SK-N-MC (cell line): ENCODE measurements around the gene TTBK1.

Experiments used
- DNase-seq: peaks from one replicate; pipeline ENCODE4 v3.0.0-alpha.2; 2011; ENCODE audit warnings: low read depth, low spot score
- H3K27ac ChIP-seq: fragments of 200-600 bp; sonication (generic); 2 replicates; pipeline ENCODE4 v1.5.1; 2016; ENCODE audit warnings: mixed run types
- H3K36me3 ChIP-seq: fragments of 200-600 bp; sonication (generic); 2 replicates; pipeline ENCODE4 v1.6.1; 2017; ENCODE audit warnings: antibody characterized with exemption, low read length, mixed read lengths; ENCODE audit not compliant: insufficient read depth
- H3K4me3 ChIP-seq: fragments of 200-600 bp; sonication (generic); 2 replicates; pipeline ENCODE4 v1.5.1; 2016
- H3K9ac ChIP-seq: fragments of 200-600 bp; sonication (generic); 2 replicates; pipeline ENCODE4 v1.8.0; 2017; ENCODE audit warnings: mixed run types, mixed read lengths; ENCODE audit not compliant: insufficient read length
- H3K9me3 ChIP-seq: fragments of 200-600 bp; sonication (generic); 2 replicates; pipeline ENCODE4 v1.6.1; 2017; ENCODE audit warnings: low read depth, mild to moderate bottlenecking, antibody characterized with exemption, low read length, moderate library complexity, mixed read lengths
- EZH2 ChIP-seq: fragments of 200-600 bp; sonication (generic); IDR thresholded peaks from one replicate; pipeline ENCODE4 v1.6.1; 2017; ENCODE audit warnings: antibody characterized with exemption
- FOXP2 ChIP-seq: optimal IDR thresholded peaks from 2 replicates; pipeline ENCODE3; 2011; ENCODE audit warnings: mild to moderate bottlenecking, moderate library complexity; ENCODE audit not compliant: insufficient read depth; ENCODE audit errors: extremely low read length, control extremely low read depth
- POLR2AphosphoS5 ChIP-seq: IDR thresholded peaks from 2 replicates; pipeline ENCODE4 v1.6.1; 2012; ENCODE audit warnings: mild to moderate bottlenecking, low read depth, low read length, borderline replicate concordance

TTBK1 gene

DNA sequence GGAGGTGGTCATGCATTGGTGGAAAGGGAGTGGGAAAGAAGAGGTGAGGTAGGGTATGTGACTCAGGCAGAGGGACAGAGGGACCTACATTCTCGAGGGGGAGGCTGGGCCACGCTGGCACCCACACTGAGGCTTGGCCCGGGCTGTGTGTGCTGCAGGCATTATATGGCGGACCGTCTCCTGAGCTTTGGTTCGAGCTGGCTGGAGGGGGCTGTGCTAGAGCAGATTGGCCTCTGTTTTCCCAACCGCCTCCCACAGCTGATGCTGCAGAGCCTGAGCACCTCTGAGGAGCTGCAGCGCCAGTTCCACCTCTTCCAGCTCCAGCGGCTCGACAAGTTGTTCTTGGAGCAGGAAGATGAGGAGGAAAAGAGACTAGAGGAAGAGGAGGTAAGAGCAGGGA is 37.4 kb upstream of the TTBK1 start:
- TF ChIP-seq EZH2 (no peak), POLR2AphosphoS5 (no peak), FOXP2 (no peak)
- Histone ChIP-seq H3K4me3 (no peak overlapping the region), H3K9ac (no peak overlapping the region), H3K36me3 (no peaks in the 10 kb centered on the region), H3K27ac (no peak overlapping the region), H3K9me3 (no peaks in the 10 kb centered on the region)
- no peak for DNase-seq

GRCh38 chr6:43207286-43207685 is 36.0 kb upstream of the TTBK1 start:
- no peaks in the 10 kb centered on the region for H3K9me3 ChIP-seq
- no peak overlapping the region for H3K9ac ChIP-seq
- no peaks in the 10 kb centered on the region for H3K36me3 ChIP-seq
- no peak overlapping the region for H3K4me3 ChIP-seq
- TF ChIP-seq EZH2 (no peak), FOXP2 (no peak)
- H3K27ac ChIP-seq = no peak overlapping the region
- DNase-seq = no peak

DNA sequence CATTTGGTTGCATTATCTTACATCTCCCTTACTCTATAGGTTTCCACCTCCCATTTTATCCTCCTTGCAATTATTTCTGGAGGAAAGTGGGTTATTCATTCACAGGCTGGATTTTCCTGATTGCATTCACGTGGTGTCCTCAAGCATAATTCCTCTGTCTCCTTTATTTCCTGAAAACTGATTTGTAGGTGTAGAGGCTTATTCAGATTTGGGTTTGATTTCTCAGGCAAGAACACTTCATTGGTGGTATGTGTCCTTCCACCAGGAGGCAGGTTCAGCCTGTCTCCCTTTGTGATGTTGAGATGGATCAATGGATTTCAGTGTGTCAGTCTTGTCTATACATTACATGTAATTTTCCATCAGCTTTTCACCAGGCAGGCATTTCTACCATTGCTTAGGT is 31.3 kb upstream of the TTBK1 start:
- TF ChIP-seq POLR2AphosphoS5 (no peak), EZH2 (no peak), FOXP2 (no peak)
- Histone ChIP-seq H3K9ac (no peak overlapping the region), H3K4me3 (no peak overlapping the region), H3K27ac (no peak overlapping the region), H3K36me3 (no peaks in the 10 kb centered on the region), H3K9me3 (no peaks in the 10 kb centered on the region)
- DNase-seq = no peak

DNA sequence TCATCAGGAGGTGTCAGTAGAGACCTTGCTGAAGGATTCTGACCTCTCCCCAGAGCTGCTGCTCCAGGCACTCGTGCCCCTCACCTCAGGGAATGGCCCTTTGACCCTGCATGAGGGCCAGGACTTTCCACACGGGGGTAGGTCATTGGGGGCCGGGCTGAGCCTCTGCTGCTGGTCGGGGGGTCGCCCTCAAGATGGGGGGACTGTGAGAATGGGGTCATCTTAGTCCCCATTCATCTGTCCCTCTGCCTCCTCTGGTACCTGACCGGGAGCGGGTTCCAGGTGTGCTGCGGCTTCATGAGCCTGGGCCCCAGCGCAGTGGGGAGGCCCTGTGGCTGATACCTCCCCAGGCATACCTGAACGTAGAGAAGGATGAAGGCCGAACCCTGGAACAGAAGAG is 29.9 kb upstream of the TTBK1 start:
- TF ChIP-seq POLR2AphosphoS5 (no peak), EZH2 (no peak), FOXP2 (no peak)
- no peaks in the 10 kb centered on the region for H3K36me3 ChIP-seq
- DNase-seq = no peak
- H3K9me3 ChIP-seq = no peaks in the 10 kb centered on the region
- no peak overlapping the region for H3K27ac ChIP-seq
- H3K4me3 ChIP-seq = no peak overlapping the region
- no peak overlapping the region for H3K9ac ChIP-seq

GRCh38 chr6:43215066-43215465 is 28.2 kb upstream of the TTBK1 start:
- Histone ChIP-seq H3K4me3 (no peak overlapping the region), H3K36me3 (no peaks in the 10 kb centered on the region), H3K9ac (no peak overlapping the region), H3K9me3 (no peaks in the 10 kb centered on the region), H3K27ac (no peak overlapping the region)
- no peak for TF ChIP-seq EZH2
- no peak for TF ChIP-seq FOXP2
- TF ChIP-seq POLR2AphosphoS5 = no peak
- no peak for DNase-seq

DNA sequence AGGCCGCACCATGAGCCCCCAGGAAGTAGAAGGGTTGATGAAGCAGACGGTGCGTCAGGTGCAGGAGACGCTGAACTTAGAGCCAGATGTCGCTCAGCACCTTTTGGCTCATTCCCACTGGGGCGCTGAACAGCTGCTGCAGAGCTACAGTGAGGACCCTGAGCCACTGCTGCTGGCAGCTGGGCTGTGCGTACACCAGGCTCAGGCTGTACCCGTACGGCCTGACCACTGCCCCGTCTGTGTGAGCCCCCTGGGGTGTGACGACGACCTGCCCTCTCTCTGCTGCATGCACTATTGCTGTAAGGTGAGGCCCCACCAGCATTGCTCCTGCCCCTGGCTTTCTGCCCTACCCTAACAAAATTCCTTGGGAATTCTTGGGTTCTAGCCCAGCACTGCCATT is 27.1 kb upstream of the TTBK1 start:
- no peak for DNase-seq
- TF ChIP-seq POLR2AphosphoS5 = no peak
- TF ChIP-seq EZH2 = no peak
- TF ChIP-seq FOXP2 = no peak
- Histone ChIP-seq H3K4me3 (no peak overlapping the region), H3K36me3 (no peaks in the 10 kb centered on the region), H3K27ac (no peak overlapping the region), H3K9ac (no peak overlapping the region), H3K9me3 (no peaks in the 10 kb centered on the region)

- Histone ChIP-seq H3K4me3 (no peak overlapping the region), H3K27ac (no peak overlapping the region), H3K9ac (no peak overlapping the region), H3K36me3 (no peaks in the 10 kb centered on the region), H3K9me3 (no peaks in the 10 kb centered on the region)
- no peak for DNase-seq
- TF ChIP-seq EZH2 (no peak), FOXP2 (no peak), POLR2AphosphoS5 (no peak)
Observed at GRCh38 chr6:43217351-43217750, 25.9 kb upstream of the TTBK1 start.

- DNase-seq = no peak
- no peak for TF ChIP-seq EZH2
- TF ChIP-seq POLR2AphosphoS5 = no peak
- no peak for TF ChIP-seq FOXP2
- Histone ChIP-seq H3K4me3 (no peak overlapping the region), H3K36me3 (no peaks in the 10 kb centered on the region), H3K9ac (no peak overlapping the region), H3K27ac (no peak overlapping the region), H3K9me3 (no peaks in the 10 kb centered on the region)
Observed at GRCh38 chr6:43219119-43219518, 24.2 kb upstream of the TTBK1 start.

DNA sequence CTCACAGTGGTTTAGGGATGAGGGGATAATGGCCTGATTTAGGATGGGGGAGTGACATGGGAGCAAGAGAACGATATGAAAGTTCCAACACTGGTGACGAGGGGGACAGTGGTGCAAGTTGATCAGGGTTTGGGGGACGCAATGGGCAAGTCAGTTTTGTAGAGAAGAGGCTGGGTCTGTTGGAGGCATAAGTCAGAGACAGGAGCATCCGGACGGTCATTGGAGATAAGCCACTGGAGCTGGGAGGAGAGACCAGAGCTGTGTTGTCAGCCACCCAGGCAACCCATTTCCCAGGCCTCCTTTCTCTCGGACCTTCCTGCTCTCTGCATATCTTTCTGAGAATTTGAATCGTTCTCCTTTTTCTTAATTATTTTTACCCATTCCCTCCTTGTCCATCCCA is 23.5 kb upstream of the TTBK1 start:
- DNase-seq = no peak
- no peak for TF ChIP-seq EZH2
- no peak for TF ChIP-seq FOXP2
- TF ChIP-seq POLR2AphosphoS5 = no peak
- Histone ChIP-seq H3K9ac (no peak overlapping the region), H3K9me3 (no peaks in the 10 kb centered on the region), H3K4me3 (no peak overlapping the region), H3K27ac (no peak overlapping the region), H3K36me3 (no peaks in the 10 kb centered on the region)
